Posterior cingulate gyrus (tissue), 11 donors: Measurements from ENCODE around the gene RTEL1.

Source experiments
- DNase-seq, 10 donors: peaks; one replicate each; pipeline versions ENCODE4 v3.0.0 to v3.0.0-alpha.2; 2020 to 2021; ENCODE audit warnings: mixed read lengths in 3 of 10
- intact Hi-C: fragments of 100-400 bp; cut with DNase I; formaldehyde crosslinking; loops from one replicate; pipeline ENCODE4 v1.15.1; 2023

Gene RTEL1

GRCh38 chr20:63696628-63697356, 38.7 kb downstream of the RTEL1 start, which contains the start of gene TNFRSF6B:
Gene TNFRSF6B, plus strand, starts transcription at chr20:63696652. Its CDS starts 116 bp downstream, at chr20:63696768.
- intact Hi-C loops: no loop called here
- peak in 2 of 10 donors; percentile 76 to 90 for DNase-seq

DNA sequence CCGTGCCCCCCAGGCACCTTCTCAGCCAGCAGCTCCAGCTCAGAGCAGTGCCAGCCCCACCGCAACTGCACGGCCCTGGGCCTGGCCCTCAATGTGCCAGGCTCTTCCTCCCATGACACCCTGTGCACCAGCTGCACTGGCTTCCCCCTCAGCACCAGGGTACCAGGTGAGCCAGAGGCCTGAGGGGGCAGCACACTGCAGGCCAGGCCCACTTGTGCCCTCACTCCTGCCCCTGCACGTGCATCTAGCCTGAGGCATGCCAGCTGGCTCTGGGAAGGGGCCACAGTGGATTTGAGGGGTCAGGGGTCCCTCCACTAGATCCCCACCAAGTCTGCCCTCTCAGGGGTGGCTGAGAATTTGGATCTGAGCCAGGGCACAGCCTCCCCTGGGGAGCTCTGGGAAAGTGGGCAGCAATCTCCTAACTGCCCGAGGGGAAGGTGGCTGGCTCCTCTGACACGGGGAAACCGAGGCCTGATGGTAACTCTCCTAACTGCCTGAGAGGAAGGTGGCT, 39.3 kb downstream of the RTEL1 start:
- intact Hi-C loops: no loop called here
- peak in 2 of 10 donors; percentile 78 to 82 for DNase-seq

GRCh38 chr20:63697868-63698545, 39.9 kb downstream of the RTEL1 start:
- intact Hi-C loops: no loop called here

DNA sequence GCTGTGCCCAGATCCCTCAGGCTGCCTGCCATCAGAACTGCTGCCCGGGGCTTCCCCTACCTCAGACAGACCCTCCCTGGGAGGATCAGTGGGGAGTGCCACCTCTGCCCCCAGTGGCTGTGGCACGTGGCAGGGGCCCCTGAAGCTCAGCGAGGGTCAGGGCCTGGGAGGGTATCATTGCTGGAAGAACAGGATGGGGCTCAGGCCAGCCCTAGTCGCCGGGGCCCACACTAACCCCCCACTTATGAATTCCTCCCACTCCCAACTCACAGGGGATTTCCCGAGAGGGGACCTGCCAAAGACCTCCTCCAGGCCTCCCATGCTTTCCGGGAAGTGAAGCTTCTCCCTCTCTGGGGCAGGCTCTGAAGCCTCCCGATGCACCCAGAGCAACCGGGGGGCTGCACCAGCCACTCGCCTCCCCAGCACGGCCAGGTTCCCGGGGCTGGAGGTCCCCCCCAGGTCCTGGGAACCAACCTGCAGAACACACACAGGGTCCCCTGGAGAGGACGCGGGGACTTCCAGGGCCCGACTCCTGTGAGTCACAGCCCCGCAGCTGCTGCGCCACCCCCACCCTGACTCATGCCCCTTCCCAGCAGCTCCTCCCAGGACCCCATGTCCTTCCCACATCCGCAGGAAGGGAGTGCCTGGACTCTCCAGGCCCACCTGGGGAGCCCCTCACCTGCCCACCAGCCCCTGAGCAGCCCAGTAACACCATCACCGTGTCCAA, 40.8 kb downstream of the RTEL1 start:
- intact Hi-C loops: no loop called here
- DNase-seq: peak in 3 of 10 donors; percentile 75 to 86 (median 81)

More at GRCh38 chr20:63697868-63698545, 39.9 kb downstream of the RTEL1 start:
- peak in 3 of 10 donors; percentile 71 to 84 (median 82) for DNase-seq

DNA sequence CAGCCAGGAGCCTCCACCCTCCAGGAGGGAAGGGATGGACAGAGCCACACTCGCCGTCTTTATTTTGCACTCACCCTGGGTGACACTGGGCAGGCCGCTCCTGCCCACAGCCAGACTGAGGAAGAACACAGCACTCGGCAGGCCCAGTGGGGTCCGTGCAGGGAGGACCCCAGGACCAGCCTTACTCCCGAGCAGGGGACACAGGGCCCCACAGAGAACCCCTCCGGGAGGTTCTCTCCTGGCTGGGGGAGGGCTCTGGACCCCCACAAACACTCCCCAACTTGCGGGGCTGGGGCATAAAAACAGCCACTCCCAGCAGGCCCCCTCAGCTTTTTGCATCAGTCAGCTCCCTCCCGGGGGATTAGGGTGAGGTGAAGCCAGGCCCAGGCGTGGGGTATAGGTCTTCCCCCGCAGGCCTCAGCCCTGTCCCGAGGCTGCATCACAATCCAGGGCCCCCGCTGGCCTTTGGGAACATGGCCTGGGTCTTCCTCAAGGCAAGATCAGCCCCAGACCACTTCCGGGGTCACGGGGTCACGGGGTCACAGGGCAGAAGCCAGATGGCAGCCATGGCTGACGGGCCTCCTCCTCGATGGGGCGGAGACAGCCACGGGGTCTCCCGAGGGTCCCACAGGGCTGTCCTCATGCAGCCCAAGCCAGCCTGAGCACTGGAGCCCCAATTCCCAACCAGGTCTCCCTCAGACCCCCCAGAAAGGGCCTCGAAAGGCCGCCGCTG, 41.5 kb downstream of the RTEL1 start:
- DNase-seq: peak in 3 of 10 donors; percentile 59 to 79 (median 79)

GRCh38 chr20:63700199-63701050, 42.3 kb downstream of the RTEL1 start:
- intact Hi-C loops: loop anchor here (10.0 kb wide), 1 partner anchor 164 kb away; the partner anchor contains the start of genes ABHD16B and TPD52L2
- peak in 3 of 10 donors; percentile 55 to 79 (median 70) for DNase-seq

More for the DNA sequence above, 41.5 kb downstream of the RTEL1 start:
- intact Hi-C loops: loop anchor here (10.0 kb wide), 1 partner anchor 165 kb away; the partner anchor contains the start of genes ABHD16B and TPD52L2

DNA sequence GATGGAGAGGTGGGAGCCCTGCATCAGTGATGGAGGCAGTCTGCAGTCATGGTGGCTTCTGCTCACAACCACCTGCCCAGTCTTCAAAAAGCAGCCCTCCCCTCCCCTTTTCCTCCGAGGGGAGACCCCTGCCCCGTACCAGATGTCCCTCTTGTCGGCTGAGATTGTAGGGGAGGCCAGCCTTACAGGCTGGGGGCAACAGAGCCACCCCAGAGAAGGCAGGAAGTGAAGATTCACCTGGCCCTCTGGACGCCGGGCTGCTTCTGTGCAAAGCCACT, 42.9 kb downstream of the RTEL1 start:
- intact Hi-C loops: loop anchor here (10.0 kb wide), 1 partner anchor 164 kb away; the partner anchor contains the start of genes ABHD16B and TPD52L2
- peak in 2 of 10 donors; percentile 53 to 66 for DNase-seq

DNA sequence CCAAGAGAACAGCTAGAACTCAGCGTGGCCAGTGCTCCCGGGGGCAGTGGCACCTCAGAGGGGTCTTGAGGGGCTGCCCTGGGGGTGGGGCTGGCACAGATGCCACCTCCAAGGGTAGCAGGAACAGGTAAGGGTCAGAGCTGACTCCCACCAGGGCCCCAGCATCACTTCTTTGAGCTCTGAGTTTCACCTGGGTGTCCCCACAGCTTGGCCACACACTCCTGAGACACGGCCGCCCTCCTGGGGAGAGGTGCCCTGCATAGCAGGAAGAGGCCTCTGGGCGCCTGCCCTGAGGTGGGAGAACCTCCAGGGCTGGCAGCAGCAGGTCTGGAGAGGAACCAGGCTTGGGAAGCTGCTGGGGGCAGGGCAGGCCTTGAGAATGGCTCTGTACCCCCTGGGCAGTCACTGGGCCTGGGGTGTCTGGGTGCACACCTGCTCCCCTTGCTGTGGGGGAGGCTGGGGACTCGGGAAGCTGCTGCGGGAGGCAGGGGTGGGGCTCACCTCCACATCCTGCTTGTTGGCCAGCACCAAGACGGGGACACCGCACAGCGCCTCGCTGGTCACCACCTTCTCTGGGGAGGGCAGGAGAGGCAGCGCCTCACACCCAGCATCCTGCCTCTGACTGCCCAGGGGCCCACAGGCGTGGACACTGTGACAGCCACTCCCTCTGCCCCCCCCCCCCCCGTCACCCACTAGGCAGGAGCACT, 43.4 kb downstream of the RTEL1 start:
- DNase-seq: peak in 3 of 10 donors; percentile 58 to 72 (median 63)

GRCh38 chr20:63702036-63702665, 44.0 kb downstream of the RTEL1 start:
- peak in 4 of 10 donors; percentile 7 to 77 (median 46) for DNase-seq
- intact Hi-C loops: loop anchor here (10.0 kb wide), 1 partner anchor 163 kb away; the partner anchor contains the start of genes ABHD16B and TPD52L2

More for the DNA sequence above, 43.4 kb downstream of the RTEL1 start:
- intact Hi-C loops: loop anchor here (10.0 kb wide), 1 partner anchor 163 kb away; the partner anchor contains the start of genes ABHD16B and TPD52L2

DNA sequence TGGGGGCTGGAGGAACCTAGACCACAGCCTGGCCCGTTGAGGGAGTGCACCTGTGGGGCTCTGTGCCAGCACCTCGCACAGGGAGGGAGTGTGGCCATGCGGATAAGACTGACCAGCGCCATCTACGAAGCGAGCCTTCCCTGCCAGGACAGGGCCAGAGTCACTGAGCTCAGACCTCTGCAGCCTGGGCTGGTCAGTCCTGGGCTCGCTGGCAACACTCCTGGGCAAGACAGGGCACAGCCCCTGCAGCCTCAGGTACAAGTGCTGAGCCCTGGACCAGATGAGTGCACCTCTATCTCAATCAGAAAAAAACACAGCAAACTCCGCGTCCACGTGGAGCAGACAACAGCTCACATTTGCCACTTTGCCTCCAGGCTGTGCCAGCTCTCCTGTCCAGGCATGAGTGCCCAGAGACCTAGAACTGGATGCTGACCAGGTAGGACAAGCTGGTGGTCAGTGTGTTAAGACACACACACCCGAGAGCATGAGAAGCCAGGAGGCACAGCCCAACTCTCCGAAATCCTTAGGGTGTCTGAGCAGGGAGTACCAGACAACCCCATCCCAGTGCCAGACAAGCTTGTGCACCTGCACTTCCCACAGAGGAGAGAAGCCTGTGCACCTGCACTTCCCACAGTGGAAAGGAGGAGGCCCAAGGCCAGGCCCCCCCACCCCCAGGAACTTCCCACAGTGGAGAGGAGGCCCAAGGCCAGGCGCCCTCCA, 44.8 kb downstream of the RTEL1 start:
- intact Hi-C loops: loop anchor here (10.0 kb wide), 1 partner anchor 162 kb away; the partner anchor contains the start of genes ABHD16B and TPD52L2
- peak in 3 of 10 donors; percentile 53 to 66 (median 54) for DNase-seq

DNA sequence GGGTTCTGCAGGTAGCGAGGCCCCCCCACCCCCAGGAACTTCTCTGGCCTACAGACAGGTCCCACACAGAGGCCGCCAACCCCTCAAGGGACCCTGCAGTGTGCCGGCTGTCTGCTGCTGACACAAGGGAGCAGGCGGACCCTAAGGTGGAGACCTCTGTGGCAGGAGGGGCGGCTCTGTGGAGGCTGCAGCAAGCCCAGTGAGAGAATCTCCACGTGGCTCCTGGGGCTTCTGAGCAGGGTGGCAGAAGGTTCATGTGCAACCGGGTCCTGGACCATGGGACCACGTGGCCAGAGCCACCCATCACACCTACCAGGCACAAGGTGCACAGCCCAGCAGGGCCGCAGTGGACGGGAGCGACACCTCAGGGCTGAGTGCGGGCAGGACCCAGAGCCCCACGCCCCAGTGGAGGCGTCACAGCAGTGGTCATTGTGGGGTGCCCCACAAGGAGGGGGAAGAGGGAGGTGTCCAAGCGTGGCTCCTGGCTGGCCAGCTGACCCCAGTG, 45.4 kb downstream of the RTEL1 start:
- DNase-seq: peak in 3 of 10 donors; percentile 40 to 85 (median 55)

DNA sequence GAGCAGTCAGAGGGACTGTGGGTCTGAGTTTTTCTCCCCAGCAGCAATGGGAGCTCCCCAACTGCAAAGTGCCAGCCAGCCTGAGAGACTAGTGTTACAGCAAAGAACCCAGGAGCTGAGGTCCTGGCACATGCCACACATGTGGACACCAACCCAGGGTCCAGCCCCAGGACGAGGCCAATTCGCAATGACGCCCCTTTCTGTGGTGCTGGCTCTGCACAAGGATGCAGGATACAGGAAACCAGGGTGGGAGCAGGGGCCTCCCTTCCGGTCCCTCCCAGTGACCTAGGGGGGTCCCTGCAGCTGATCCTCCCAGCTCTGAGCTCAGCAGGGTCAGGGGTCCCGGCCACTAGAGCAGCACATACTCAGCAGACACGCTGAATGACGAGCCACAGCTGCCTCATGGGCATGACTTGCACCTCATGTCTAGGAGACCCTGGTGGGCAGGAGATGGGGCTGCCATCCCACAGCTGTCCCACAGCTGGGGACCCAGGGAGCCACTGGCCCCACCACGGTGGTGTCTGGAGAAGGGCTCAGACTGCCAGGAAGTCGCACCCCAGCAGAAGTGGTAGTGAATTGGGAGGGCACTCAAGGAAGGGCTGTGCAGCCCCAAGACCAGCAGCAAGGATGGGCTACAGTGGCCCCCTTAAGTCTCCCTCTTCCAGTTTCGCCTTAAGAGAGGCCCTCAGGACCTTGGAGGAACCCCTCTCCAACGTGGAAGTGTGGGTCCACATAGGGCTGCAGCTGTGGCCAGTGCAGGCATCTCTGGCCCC, 46.0 kb downstream of the RTEL1 start:
- intact Hi-C loops: loop anchor here (10.0 kb wide), 1 partner anchor 161 kb away; the partner anchor contains the start of genes ABHD16B and TPD52L2

More for the DNA sequence above, 45.4 kb downstream of the RTEL1 start:
- intact Hi-C loops: loop anchor here (10.0 kb wide), 1 partner anchor 161 kb away; the partner anchor contains the start of genes ABHD16B and TPD52L2

GRCh38 chr20:63704749-63705117, 46.6 kb downstream of the RTEL1 start:
- peak in 3 of 10 donors; percentile 37 to 70 (median 50) for DNase-seq
- intact Hi-C loops: loop anchor here (10.0 kb wide), 1 partner anchor 160 kb away; the partner anchor contains the start of genes ABHD16B and TPD52L2

More for the DNA sequence above, 46.0 kb downstream of the RTEL1 start:
- DNase-seq: peak in 3 of 10 donors; percentile 44 to 67 (median 47)

GRCh38 chr20:63705232-63706026, 47.3 kb downstream of the RTEL1 start:
- peak in 3 of 10 donors; percentile 43 to 53 (median 52) for DNase-seq

More at GRCh38 chr20:63705232-63706026, 47.3 kb downstream of the RTEL1 start:
- intact Hi-C loops: loop anchor here (2.0 to 10.0 kb wide), 2 partner anchors 159 to 251 kb away; partner anchors contain the start of genes ABHD16B, TPD52L2 and UCKL1
